RKO (cell line): ENCODE measurements around the gene DTX1.

ENCODE experiments used
- DNase-seq: peaks from one replicate; pipeline ENCODE4 v3.0.0-alpha.2; 2016; ENCODE audit warnings: low spot score

Gene DTX1

GRCh38 chr12:113095405-113095804 lies 38.9 kb downstream of the DTX1 start:
- DNase-seq = no peak

- no peak for DNase-seq
Observed at GRCh38 chr12:113096675-113097461, 40.3 kb downstream of the DTX1 start.

- DNase-seq = no peak
Observed at GRCh38 chr12:113097716-113098440, 41.3 kb downstream of the DTX1 start.

GRCh38 chr12:113098441-113099028 lies 42.0 kb downstream of the DTX1 start:
- DNase-seq = peak; percentile 88

DNA sequence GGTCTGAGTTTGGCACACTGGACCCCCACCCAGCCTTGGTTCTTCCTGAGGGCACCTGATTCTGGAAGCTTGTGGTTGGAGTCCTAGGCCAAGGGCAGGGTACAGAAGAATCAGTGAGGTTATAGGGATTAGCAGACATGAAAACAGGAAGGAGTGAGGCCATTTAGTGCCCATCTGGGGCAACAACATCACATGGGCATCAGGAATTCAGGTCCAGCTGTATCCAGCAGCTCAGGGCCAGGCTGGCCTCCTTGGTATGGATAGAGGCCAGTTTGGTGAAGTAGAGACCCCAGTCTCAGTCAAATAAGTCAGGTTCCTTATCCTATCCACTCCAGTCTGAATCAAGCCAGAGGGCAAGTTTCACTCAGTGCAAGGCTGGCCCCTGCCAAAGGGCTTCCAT lies 42.8 kb downstream of the DTX1 start:
- DNase-seq = no peak

DNA sequence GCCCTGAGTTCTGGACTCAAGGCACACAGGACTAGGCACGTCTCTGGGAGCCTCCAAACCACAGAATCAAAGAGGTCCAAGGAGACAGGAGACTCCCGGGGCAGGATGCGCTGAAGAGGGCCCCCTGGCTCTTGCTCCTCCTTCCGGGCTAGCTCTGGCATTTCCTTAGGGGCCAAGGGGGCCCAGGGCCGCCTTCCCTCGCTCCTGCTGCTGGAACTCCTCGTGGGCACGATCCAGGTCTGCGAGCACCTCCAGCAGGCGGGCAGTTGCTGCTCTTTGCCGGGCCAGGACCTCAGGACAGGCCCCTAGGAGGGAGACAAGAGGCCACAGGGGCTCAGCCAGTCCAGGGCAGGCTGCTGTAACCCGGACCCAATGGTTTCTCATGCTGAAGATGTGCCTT lies 43.2 kb downstream of the DTX1 start:
- DNase-seq = no peak

GRCh38 chr12:113101751-113102150 lies 45.2 kb downstream of the DTX1 start:
- no peak for DNase-seq

DNA sequence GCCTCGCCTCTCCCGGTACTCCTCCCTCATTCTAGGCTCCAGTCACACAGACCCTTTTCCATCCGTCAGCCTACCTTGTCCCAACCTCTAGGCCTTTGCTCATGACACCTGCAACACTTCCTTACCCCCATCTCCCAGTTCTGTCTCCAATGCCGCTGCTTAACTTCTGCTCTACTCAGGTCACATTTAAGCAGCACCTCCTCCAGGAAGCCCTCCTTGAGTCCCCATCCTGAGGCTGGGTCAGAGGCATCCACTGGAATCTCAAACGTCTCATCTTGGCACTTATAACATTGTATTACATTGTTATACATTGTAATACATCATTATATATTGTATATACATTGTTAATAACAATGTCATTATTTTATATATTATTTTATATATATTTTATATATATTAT lies 46.3 kb downstream of the DTX1 start:
- no peak for DNase-seq

DNA sequence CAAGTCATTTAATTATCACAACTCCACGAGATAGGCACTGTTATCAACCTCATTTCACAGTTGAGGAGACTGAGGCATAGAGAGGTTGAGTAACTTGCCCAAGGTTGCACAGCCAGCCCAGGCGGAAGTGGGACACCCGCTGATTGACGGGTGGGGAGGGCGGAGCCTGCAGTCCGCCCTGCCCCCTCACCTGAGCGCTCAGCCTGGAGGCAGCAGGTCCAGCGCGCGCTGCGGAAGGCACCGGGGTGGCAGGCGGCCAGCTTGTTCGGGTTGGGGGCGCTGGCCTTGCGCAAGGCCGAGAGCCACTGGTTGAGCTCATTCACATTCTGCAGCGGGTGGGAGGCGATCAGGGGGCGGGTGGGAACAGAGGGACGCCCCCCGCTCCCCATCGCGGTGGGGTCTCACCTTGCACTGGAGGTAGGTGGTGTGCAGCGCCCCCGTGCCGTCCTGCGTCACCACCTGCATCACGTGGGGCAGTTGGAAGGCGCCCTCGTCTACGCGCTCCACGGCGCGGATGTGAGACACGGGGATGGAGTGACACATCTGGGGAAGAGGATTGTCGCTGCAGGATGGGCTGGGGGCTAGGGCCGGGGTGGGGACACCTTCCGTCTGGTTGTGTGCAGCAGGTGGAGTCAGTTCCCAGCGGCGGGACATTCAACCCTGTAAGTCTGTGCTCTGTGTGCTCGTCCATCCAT lies 47.4 kb downstream of the DTX1 start:
- no peak for DNase-seq

- no peak for DNase-seq
Observed at GRCh38 chr12:113104953-113105510, 48.5 kb downstream of the DTX1 start.

DNA sequence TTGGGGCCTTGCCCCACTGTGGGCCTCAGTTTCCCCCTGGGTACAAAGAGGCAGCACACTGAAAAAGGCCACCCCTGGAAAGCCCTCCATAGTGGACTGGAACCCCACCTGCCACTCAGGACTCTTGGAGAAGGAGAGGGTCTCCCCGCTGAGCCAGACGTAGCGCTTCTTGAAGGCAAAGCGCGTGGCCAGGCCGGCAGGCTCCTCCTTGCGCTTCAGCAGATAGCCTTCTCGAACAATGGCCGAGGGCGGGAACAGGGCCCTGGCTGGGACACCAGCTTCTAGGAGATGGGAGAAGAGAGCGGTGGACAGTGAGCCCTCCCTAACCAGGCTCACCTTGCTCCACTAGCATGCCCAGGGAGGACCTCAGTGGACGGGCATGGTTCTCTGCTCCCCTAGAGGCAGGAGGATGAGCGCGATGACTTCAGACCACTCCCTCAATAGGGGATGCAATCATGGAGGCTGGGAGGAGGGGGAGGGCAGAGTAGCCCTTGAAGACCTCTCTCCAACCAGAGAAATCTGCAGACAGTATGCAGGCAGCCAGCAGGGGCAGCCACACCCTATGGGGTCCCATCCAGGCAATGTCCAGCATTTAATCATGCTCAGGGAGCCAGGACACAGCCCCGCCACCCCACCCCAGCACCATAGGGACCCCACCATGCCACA lies 49.2 kb downstream of the DTX1 start:
- DNase-seq = no peak

GRCh38 chr12:113106361-113106760 lies 49.8 kb downstream of the DTX1 start:
- no peak for DNase-seq

DNA sequence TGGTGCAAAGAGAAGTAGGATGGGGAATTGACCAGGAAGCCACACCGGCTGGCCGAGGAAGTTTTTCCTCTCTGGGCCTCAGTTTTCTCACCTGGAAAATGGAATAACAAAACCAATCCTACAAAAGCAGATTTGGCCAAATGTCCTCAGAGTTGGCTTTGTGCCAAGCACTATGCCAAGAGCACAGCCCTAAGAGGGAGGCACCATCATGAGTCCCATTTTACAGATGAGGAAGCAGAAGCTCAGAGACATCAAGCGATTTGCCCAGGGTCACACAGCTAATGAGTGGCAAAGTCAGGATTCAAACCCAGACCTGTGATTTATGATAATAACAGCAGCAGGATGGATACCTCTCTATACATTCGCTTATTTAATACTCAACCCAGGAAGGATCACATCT lies 51.8 kb downstream of the DTX1 start:
- DNase-seq = no peak

DNA sequence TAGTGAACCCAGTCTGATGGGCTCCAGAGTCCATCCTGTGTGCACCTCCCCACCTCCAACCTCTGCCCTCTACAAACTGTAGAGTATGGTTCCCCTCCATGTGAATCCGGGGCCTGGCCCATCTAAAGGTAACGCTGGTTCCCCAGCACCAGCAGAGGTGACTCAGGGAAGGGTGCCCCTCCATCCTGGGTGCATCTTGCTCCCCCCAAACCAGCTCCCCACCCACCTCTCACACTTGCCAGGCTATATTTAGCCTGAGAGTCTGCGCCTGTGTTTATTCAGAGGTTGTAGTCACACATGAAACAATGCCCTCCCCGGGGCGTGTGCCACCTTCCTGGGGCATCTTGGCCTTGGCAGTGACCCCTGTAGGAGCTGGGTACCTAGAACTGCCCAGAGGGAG lies 52.8 kb downstream of the DTX1 start:
- no peak for DNase-seq

DNA sequence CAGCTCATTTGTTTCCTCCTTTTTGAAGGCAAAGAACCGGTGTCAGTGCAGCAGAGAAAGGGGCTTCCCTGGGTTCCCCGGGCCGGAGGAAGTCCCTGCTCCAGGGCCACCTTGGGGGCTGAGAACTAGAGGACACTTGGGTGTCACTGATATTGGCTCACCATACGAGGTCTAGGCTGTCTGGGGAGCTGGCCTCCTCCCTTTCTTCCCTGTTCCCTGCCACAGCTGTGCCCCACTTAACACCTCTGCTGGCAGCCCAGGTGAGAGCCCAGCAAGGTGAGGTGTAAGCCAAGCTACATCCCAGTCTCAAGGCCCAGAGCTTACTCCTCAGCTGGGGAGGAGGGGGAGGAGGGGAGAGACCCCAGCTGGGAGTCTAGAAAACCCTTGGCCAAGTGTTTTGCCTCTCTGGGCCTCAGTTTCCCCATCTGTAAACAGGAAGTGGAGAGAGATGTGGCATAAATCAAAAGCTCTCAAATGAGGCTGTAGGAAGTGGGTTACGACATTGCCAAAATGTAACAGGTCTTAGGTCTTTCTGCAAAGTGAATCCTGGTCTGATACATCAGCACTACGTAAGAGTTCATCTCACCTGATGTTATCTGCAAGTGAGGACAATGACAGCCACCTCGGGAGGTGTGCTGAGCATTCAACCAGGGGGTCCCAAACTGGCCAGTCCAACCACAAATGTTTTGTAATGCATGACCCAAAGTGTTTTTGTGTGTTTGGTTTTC lies 53.5 kb downstream of the DTX1 start:
- no peak for DNase-seq

DNA sequence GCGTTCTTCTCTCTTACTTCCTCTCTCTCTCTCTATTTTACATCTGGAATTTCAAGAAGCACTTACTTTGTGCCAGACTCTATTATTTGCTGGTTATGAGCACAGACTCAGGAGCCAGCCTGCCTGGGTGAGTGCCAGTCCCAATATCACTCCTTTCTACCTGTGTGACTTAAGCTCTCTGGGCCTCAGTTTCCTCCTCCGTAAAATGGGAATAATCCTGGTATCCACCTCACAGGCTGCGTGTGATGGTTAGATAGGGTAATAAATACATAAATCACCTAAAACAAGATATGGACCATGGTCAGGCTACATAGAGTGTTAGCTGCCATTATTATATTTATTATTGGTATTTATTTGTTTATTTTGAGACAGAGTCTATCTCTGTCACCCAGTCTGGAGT lies 54.7 kb downstream of the DTX1 start:
- DNase-seq = no peak

GRCh38 chr12:113112043-113112899 lies 55.7 kb downstream of the DTX1 start:
- DNase-seq = no peak

DNA sequence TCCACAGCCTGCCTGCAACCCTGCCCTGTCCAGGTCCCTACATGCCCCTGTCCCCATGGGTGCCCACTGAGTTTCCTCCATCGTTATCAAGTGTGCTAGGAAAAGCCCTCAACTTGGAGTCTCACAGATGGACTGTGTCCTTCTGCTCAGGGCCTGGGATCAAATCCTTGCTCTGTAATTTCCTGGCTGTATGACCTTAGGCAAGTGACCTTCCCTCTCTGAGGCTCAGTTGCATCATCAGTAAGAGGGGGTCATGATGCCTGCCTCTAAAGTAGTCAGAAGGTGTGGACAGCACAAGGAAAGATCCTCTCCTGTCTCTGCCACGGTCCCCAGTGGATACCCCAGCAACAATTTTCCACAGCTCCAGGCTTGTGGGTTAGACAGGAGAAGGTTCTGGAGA lies 56.9 kb downstream of the DTX1 start:
- DNase-seq = no peak

DNA sequence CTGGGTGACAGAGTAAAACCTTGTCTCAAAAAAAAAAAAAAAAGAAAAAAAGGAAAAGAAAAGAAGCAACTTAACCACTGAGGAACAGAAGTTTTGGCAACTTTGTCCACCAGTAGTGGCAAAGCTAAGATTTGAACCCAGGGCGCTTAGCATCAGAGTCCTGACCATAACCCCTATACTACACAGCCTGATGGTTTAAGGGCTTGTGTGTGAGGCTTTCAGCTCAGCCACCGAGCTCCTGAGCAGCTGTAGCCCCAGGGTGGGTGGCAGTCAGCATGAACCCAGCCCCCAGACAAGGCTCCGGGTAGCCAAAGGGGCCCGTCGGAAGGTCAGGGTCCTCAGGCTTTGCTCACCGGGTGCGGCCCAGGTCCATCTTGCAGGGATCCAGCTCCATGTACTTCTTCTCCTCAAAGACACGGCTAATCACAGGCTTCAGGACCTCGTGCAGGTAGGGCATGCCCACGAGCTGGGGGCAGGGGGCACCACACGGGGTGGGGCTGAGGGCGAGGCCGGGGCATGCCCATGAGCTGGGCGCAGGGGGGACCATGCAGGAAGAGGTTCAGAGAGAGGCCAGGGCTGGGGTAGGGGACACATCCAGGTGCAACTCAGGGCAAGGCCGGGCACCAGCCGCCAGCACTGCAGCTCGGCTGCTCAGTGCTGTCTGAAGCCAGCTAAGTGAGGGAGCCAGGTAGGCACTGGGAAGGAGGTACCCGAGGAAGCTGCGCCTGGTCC lies 58.1 kb downstream of the DTX1 start:
- DNase-seq = no peak
